HEK293 (cell line): ENCODE data around the gene SCAF11.
"Not testable (repeated sequence)": the region's sequence is repeated elsewhere in the genome, so short reads cannot be mapped to it uniquely, and the experiment has no call there.

Experiments used
- CTCF ChIA-PET: fragments of 350-600 bp; formaldehyde crosslinking; extraction: SDS; loops from one replicate; lab custom pipeline; 2021; ENCODE audit warnings: antibody characterized with exemption; lab: Yijun Ruan, JAX
- POLR2A ChIA-PET: fragments of 300-600 bp; formaldehyde crosslinking; extraction: SDS; loops from one replicate; lab custom pipeline; 2020; ENCODE audit warnings: antibody characterized with exemption, inconsistent platforms; lab: Yijun Ruan, JAX
- H3K27ac ChIP-seq: fragments of 200-500 bp; sonication (Bioruptor generic); 2 replicates; pipeline ENCODE4 v1.5.1; 2014; ENCODE audit warnings: low read depth, low read length, control low read depth, inconsistent platforms; ENCODE audit errors: extremely low read depth
- H3K36me3 ChIP-seq, 2 experiments: fragments of 200-500 bp in 1 of 2; sonication (Bioruptor generic) in 1 of 2; 1 replicate in 1 of 2; 2 replicates in 1 of 2; pipeline ENCODE4 v1.5.1; 2014 to 2017; ENCODE audit warnings: inconsistent platforms in 2 of 2, low read length in 2 of 2; ENCODE audit not compliant: control insufficient read depth in 2 of 2, insufficient read depth in 1 of 2
- H3K4me1 ChIP-seq: fragments of 200-500 bp; sonication (Bioruptor generic); 2 replicates; pipeline ENCODE4 v1.5.1; 2014; ENCODE audit warnings: mild to moderate bottlenecking, low read length, inconsistent platforms; ENCODE audit not compliant: control insufficient read depth, insufficient read depth
- H3K4me3 ChIP-seq: 2 replicates; pipeline ENCODE4 v1.5.1; 2011; ENCODE audit warnings: low read depth, mild to moderate bottlenecking, control low read depth, low read length, moderate library complexity
- H3K9me3 ChIP-seq: fragments of 200-500 bp; sonication (Bioruptor generic); 2 replicates; pipeline ENCODE4 v1.5.1; 2014; ENCODE audit warnings: low read depth, low read length, inconsistent platforms; ENCODE audit not compliant: control insufficient read depth, insufficient read depth
- GLIS2 ChIP-seq: fragments of 450-650 bp; formaldehyde crosslinking; IDR thresholded peaks from 2 replicates; pipeline ENCODE4 v1.5.1; 2016; ENCODE audit warnings: missing biosample characterization, missing genetic modification characterization
- HIC1 ChIP-seq: fragments of 450-650 bp; formaldehyde crosslinking; IDR thresholded peaks from 2 replicates; pipeline ENCODE4 v1.5.1; 2016; ENCODE audit warnings: missing biosample characterization, missing genetic modification characterization
- HOXC10 ChIP-seq: sonication (generic); formaldehyde crosslinking; IDR thresholded peaks from 2 replicates; pipeline ENCODE4 v1.8.1; 2023; ENCODE audit warnings: mild to moderate bottlenecking, missing genetic modification reagents
- ZBTB21 ChIP-seq: fragments of 450-650 bp; formaldehyde crosslinking; IDR thresholded peaks from 2 replicates; pipeline ENCODE4 v1.5.1; 2017; ENCODE audit warnings: missing biosample characterization, missing genetic modification characterization
- ZBTB44 ChIP-seq: fragments of 450-650 bp; IDR thresholded peaks from 2 replicates; pipeline ENCODE4 v1.5.1; 2018; ENCODE audit warnings: missing biosample characterization, mild to moderate bottlenecking, missing genetic modification characterization
- ZFP69B ChIP-seq: fragments of 450-650 bp; formaldehyde crosslinking; IDR thresholded peaks from 2 replicates; pipeline ENCODE4 v1.5.1; 2016; ENCODE audit warnings: missing biosample characterization, missing genetic modification characterization
- ZNF114 ChIP-seq: fragments of 450-650 bp; formaldehyde crosslinking; IDR thresholded peaks from 2 replicates; pipeline ENCODE4 v1.5.0; 2017; ENCODE audit warnings: missing biosample characterization, missing genetic modification characterization
- ZNF175 ChIP-seq: fragments of 450-650 bp; formaldehyde crosslinking; IDR thresholded peaks from 2 replicates; pipeline ENCODE4 v1.5.1; 2016; ENCODE audit warnings: missing biosample characterization, missing genetic modification characterization
- ZNF2 ChIP-seq: fragments of 450-650 bp; formaldehyde crosslinking; IDR thresholded peaks from 2 replicates; pipeline ENCODE4 v1.5.1; 2016; ENCODE audit warnings: missing biosample characterization, missing genetic modification characterization
- ZNF239 ChIP-seq: fragments of 450-650 bp; formaldehyde crosslinking; IDR thresholded peaks from 2 replicates; pipeline ENCODE4 v1.5.1; 2016; ENCODE audit warnings: missing biosample characterization, missing genetic modification characterization
- ZNF423 ChIP-seq: fragments of 450-650 bp; formaldehyde crosslinking; IDR thresholded peaks from 2 replicates; pipeline ENCODE4 v1.5.1; 2016; ENCODE audit warnings: missing biosample characterization, missing genetic modification characterization
- ZNF561 ChIP-seq: fragments of 450-650 bp; IDR thresholded peaks from 2 replicates; pipeline ENCODE4 v1.5.1; 2018; ENCODE audit warnings: missing biosample characterization, missing genetic modification characterization, borderline replicate concordance
- ZNF623 ChIP-seq: fragments of 450-650 bp; formaldehyde crosslinking; IDR thresholded peaks from 2 replicates; pipeline ENCODE4 v1.5.1; 2016; ENCODE audit warnings: missing biosample characterization, missing genetic modification characterization
- ZNF629 ChIP-seq: fragments of 450-650 bp; formaldehyde crosslinking; IDR thresholded peaks from 2 replicates; pipeline ENCODE4 v1.5.1; 2017; ENCODE audit warnings: missing biosample characterization, missing genetic modification characterization
- ZNF639 ChIP-seq: fragments of 450-650 bp; formaldehyde crosslinking; IDR thresholded peaks from 2 replicates; pipeline ENCODE4 v1.5.1; 2016; ENCODE audit warnings: missing biosample characterization, missing genetic modification characterization
- ZNF654 ChIP-seq: fragments of 450-650 bp; formaldehyde crosslinking; IDR thresholded peaks from 2 replicates; pipeline ENCODE4 v1.5.1; 2016; ENCODE audit warnings: low read depth, missing biosample characterization, missing genetic modification characterization
- TF ChIP-seq, protein P1 (sequence below): fragments of 450-650 bp; formaldehyde crosslinking; IDR thresholded peaks from 2 replicates; pipeline ENCODE4 v1.5.1; 2016; ENCODE audit warnings: missing biosample characterization, missing genetic modification characterization
- TF ChIP-seq, protein P2 (sequence below): fragments of 450-650 bp; formaldehyde crosslinking; IDR thresholded peaks from 2 replicates; pipeline ENCODE4 v1.5.1; 2016; ENCODE audit warnings: missing biosample characterization, missing genetic modification characterization

SCAF11 gene

DNA sequence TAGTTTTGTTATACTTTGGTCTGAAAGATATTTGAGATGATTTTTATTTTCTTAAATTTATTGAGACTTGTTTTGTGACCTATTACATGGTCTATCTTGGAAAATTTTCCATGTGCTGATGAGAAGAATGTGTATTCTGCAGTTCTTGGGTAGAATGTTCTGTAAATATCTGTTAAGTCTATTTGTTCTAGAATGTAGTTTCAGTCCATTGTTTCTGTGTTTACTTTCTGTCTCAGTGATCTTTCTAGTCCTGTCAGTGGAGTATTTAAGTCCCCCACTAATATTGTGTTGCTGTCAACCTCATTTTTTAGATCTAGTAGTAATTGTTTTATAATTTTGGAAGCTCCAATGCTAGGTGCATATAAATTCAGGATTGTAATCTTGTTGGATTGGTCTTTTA is 30.4 kb upstream of the SCAF11 start:
- H3K27ac ChIP-seq, result no peak overlapping the region
- H3K4me1 ChIP-seq, result no peaks in the 10 kb centered on the region
- ChIA-PET CTCF (interaction anchor here (0.8 kb wide), 1 partner anchor 30 kb away, joined by 3 read pairs; no protein-coding TSS in a partner anchor), POLR2A (no interaction called here)
- H3K9me3 ChIP-seq, result no peaks in the 10 kb centered on the region
- no peak overlapping the region for H3K4me3 ChIP-seq
- no peaks in the 10 kb centered on the region for H3K36me3 ChIP-seq
- TF ChIP-seq ZNF623, result no peak
- no peak for TF ChIP-seq ZNF2
- no peak for TF ChIP-seq ZBTB21 (tag by site-specific recombination)
- TF ChIP-seq ZNF654, result no peak
- TF ChIP-seq, protein P1, sequence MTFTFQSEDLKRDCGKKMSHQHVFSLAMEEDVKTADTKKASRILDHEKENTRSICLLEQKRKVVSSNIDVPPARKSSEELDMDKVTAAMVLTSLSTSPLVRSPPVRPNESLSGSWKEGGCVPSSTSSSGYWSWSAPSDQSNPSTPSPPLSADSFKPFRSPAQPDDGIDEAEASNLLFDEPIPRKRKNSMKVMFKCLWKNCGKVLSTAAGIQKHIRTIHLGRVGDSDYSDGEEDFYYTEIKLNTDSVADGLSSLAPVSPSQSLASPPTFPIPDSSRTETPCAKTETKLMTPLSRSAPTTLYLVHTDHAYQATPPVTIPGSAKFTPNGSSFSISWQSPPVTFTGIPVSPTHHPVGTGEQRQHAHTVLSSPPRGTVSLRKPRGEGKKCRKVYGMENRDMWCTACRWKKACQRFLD (tag by site-specific recombination), result no peak
- TF ChIP-seq, protein P2, sequence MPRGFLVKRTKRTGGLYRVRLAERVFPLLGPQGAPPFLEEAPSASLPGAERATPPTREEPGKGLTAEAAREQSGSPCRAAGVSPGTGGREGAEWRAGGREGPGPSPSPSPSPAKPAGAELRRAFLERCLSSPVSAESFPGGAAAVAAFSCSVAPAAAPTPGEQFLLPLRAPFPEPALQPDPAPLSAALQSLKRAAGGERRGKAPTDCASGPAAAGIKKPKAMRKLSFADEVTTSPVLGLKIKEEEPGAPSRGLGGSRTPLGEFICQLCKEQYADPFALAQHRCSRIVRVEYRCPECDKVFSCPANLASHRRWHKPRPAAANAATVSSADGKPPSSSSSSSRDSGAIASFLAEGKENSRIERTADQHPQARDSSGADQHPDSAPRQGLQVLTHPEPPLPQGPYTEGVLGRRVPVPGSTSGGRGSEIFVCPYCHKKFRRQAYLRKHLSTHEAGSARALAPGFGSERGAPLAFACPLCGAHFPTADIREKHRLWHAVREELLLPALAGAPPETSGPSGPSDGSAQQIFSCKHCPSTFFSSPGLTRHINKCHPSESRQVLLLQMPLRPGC, result no peak
- no peak for TF ChIP-seq GLIS2 (tag by site-specific recombination)
- no peak for TF ChIP-seq HOXC10 (CRISPR knock-in tag)
- TF ChIP-seq ZNF629 (tag by site-specific recombination), result no peak
- TF ChIP-seq ZNF423 (tag by site-specific recombination), result no peak
- TF ChIP-seq ZNF114 (tag by site-specific recombination), result no peak
- TF ChIP-seq ZNF639 (tag by site-specific recombination), result no peak
- TF ChIP-seq ZBTB44 (tag by site-specific recombination), result no peak
- TF ChIP-seq ZNF561 (tag by site-specific recombination), result no peak
- TF ChIP-seq ZNF239, result no peak
- TF ChIP-seq HIC1 (tag by site-specific recombination), result no peak
- no peak for TF ChIP-seq ZFP69B
- TF ChIP-seq ZNF175 (tag by site-specific recombination), result no peak
- TF ChIP-seq, all 188 proteins: peak for 0

- POLR2A ChIA-PET, H3K4me1 ChIP-seq: not testable (repeated sequence)
- CTCF ChIA-PET, result interaction anchor here (0.6 kb wide), 2 partner anchors 28 to 436 kb away, joined by 3 read pairs; no protein-coding TSS in a partner anchor
These were observed 28.3 kb upstream of the SCAF11 start for GRCh38 chr12:46018712-46019111.

GRCh38 chr12:46017866-46018375 is 27.5 kb upstream of the SCAF11 start:
- CTCF ChIA-PET, H3K36me3 ChIP-seq, POLR2A ChIA-PET, H3K27ac ChIP-seq, H3K9me3 ChIP-seq, H3K4me1 ChIP-seq, H3K4me3 ChIP-seq: not testable (repeated sequence)

More at GRCh38 chr12:46018712-46019111, 28.3 kb upstream of the SCAF11 start:
- H3K36me3 ChIP-seq, H3K27ac ChIP-seq, H3K4me3 ChIP-seq, H3K9me3 ChIP-seq: not testable (repeated sequence)
